IMR-90 (cell line): Measurements from ENCODE around the gene TACR2. TPM values are rescaled to one million over a fixed set of nuclear protein-coding genes. Genes with fewer than 3 reads are reported as not detected.

Experiments used
- ATAC-seq: fragments of 200-7000 bp; cut with Tn5 transposase; 2 replicates; pipeline ENCODE4 v1.9.1; 2020; ENCODE audit warnings: low read depth, mild to moderate bottlenecking, moderate library complexity
- BruUV-seq: library from RNA; stranded (reverse); fragments of 400-500 nt; replicated peaks from 2 replicates; lab custom pipeline; 2021; lab: Mats Ljungman, UMichigan
- CTCF ChIA-PET: fragments of 300-600 bp; formaldehyde crosslinking; extraction: SDS; loops from one replicate; lab custom pipeline; 2021; ENCODE audit warnings: antibody characterized with exemption; lab: Yijun Ruan, JAX
- POLR2A ChIA-PET: fragments of 300-600 bp; sonication (Branson Sonifier 250); formaldehyde crosslinking; loops from one replicate; lab custom pipeline; 2022; ENCODE audit warnings: antibody characterized with exemption; ENCODE audit not compliant: unreplicated experiment; lab: Charles Lee
- DNase-seq: peaks from one replicate; pipeline ENCODE4 v3.0.0; 2013
- H2AFZ ChIP-seq: replicated peaks from 2 replicates; pipeline ENCODE3; 2013; ENCODE audit warnings: low read length, mild to moderate bottlenecking; ENCODE audit not compliant: poor library complexity
- H2AK5ac ChIP-seq: 2 replicates; pipeline ENCODE4 v1.6.1; 2013; ENCODE audit warnings: low read depth, low read length, inconsistent platforms
- H2AK9ac ChIP-seq: replicated peaks from 2 replicates; pipeline ENCODE3; 2013; ENCODE audit warnings: mild to moderate bottlenecking, low read depth, low read length, moderate library complexity; ENCODE audit not compliant: poor library complexity
- H2BK120ac ChIP-seq: 2 replicates; pipeline ENCODE4 v1.6.1; 2013; ENCODE audit warnings: low read depth, low read length, inconsistent platforms
- H2BK15ac ChIP-seq: 3 replicates; pipeline ENCODE4 v1.6.1; 2013; ENCODE audit warnings: low read depth, low read length, inconsistent platforms
- H2BK20ac ChIP-seq: 2 replicates; pipeline ENCODE4 v1.6.1; 2013; ENCODE audit warnings: low read depth, mild to moderate bottlenecking, inconsistent platforms, low read length, moderate library complexity
- H2BK5ac ChIP-seq: 2 replicates; pipeline ENCODE4 v1.6.1; 2013; ENCODE audit warnings: mild to moderate bottlenecking, low read depth, low read length, inconsistent platforms; ENCODE audit not compliant: poor library complexity, severe bottlenecking
- H3K14ac ChIP-seq: replicated peaks from 2 replicates; pipeline ENCODE4 v1.6.1; 2013; ENCODE audit warnings: low read depth, low read length, inconsistent platforms
- H3K18ac ChIP-seq: 2 replicates; pipeline ENCODE4 v1.6.1; 2013; ENCODE audit warnings: low read depth, low read length, control low read depth
- H3K23ac ChIP-seq: 2 replicates; pipeline ENCODE4 v1.6.1; 2013; ENCODE audit warnings: low read depth, low read length, inconsistent platforms
- H3K27ac ChIP-seq: 2 replicates; pipeline ENCODE4 v1.5.1; 2013; ENCODE audit warnings: mild to moderate bottlenecking, control low read depth, low read length; ENCODE audit not compliant: insufficient read depth
- H3K27me3 ChIP-seq: 2 replicates; pipeline ENCODE4 v1.6.1; 2013; ENCODE audit warnings: low read length; ENCODE audit not compliant: control insufficient read depth, insufficient read depth
- H3K36me3 ChIP-seq: 2 replicates; pipeline ENCODE4 v1.6.1; 2013; ENCODE audit warnings: low read length, mixed read lengths; ENCODE audit not compliant: control insufficient read depth, insufficient read depth
- H3K4ac ChIP-seq: 2 replicates; pipeline ENCODE4 v1.6.1; 2013; ENCODE audit warnings: low read depth, low read length, inconsistent platforms
- H3K4me1 ChIP-seq: 2 replicates; pipeline ENCODE4 v1.6.1; 2013; ENCODE audit warnings: low read length, mixed read lengths; ENCODE audit not compliant: control insufficient read depth, insufficient read depth
- H3K4me2 ChIP-seq: 2 replicates; pipeline ENCODE4 v1.6.1; 2013; ENCODE audit warnings: low read depth, mild to moderate bottlenecking, control low read depth, low read length, moderate library complexity
- H3K4me3 ChIP-seq: 2 replicates; pipeline ENCODE4 v1.5.1; 2013; ENCODE audit warnings: low read depth, mild to moderate bottlenecking, control low read depth, low read length, moderate library complexity; ENCODE audit not compliant: insufficient read depth
- H3K56ac ChIP-seq: 2 replicates; pipeline ENCODE4 v1.6.1; 2013; ENCODE audit warnings: low read length, inconsistent platforms; ENCODE audit not compliant: insufficient read depth; ENCODE audit errors: extremely low read depth
- H3K79me1 ChIP-seq, 2 experiments: 2 replicates each; pipeline ENCODE4 v1.6.1; 2013; ENCODE audit warnings: low read length in 2 of 2, inconsistent platforms in 1 of 2, low read depth in 1 of 2
- H3K9ac ChIP-seq: 2 replicates; pipeline ENCODE4 v1.6.1; 2013; ENCODE audit warnings: low read depth, low read length, control low read depth
- H3K9me1 ChIP-seq: 2 replicates; pipeline ENCODE4 v1.6.1; 2013; ENCODE audit warnings: low read length, inconsistent platforms; ENCODE audit not compliant: insufficient read depth
- H3K9me3 ChIP-seq: 2 replicates; pipeline ENCODE4 v1.6.1; 2013; ENCODE audit warnings: low read length; ENCODE audit not compliant: control insufficient read depth, insufficient read depth
- H4K20me1 ChIP-seq: 2 replicates; pipeline ENCODE4 v1.6.1; 2013; ENCODE audit warnings: low read length, inconsistent platforms; ENCODE audit not compliant: insufficient read depth
- H4K5ac ChIP-seq: 2 replicates; pipeline ENCODE4 v1.6.1; 2013; ENCODE audit warnings: mild to moderate bottlenecking, low read depth, low read length, control low read depth
- H4K8ac ChIP-seq, 2 experiments: 2 replicates each; pipeline ENCODE4 v1.6.1; 2013; ENCODE audit warnings: low read depth in 2 of 2, low read length in 2 of 2, control low read depth in 1 of 2, inconsistent platforms in 1 of 2
- H4K91ac ChIP-seq: 2 replicates; pipeline ENCODE4 v1.6.1; 2013; ENCODE audit warnings: low read depth, low read length, inconsistent platforms; ENCODE audit not compliant: insufficient read depth
- BHLHE40 ChIP-seq: fragments of 150-350 bp; IDR thresholded peaks from 2 replicates; pipeline ENCODE4 v1.6.1; 2016; ENCODE audit warnings: mild to moderate bottlenecking, low read depth, low read length
- CEBPB ChIP-seq: IDR thresholded peaks from 2 replicates; pipeline ENCODE4 v1.6.1; 2012; ENCODE audit warnings: low read depth, low read length, improper control_type of control experiment
- CHD1 ChIP-seq: IDR thresholded peaks from 2 replicates; pipeline ENCODE4 v1.6.1; 2012; ENCODE audit warnings: low read depth, low read length, improper control_type of control experiment
- CTCF ChIP-seq: conservative IDR thresholded peaks from 2 replicates; pipeline ENCODE4 v1.5.1; 2012; ENCODE audit warnings: mild to moderate bottlenecking, low read depth, low read length, improper control_type of control experiment
- ELK1 ChIP-seq: fragments of 150-350 bp; IDR thresholded peaks from 2 replicates; pipeline ENCODE4 v1.6.1; 2016; ENCODE audit warnings: low read depth, mild to moderate bottlenecking, low read length, moderate library complexity, borderline replicate concordance
- FOS ChIP-seq: fragments of 150-350 bp; IDR thresholded peaks from 2 replicates; pipeline ENCODE4 v1.6.1; 2016; ENCODE audit warnings: low read depth, low read length
- MAFK ChIP-seq: IDR thresholded peaks from 2 replicates; pipeline ENCODE4 v1.6.1; 2012; ENCODE audit warnings: low read depth, low read length, improper control_type of control experiment
- MAZ ChIP-seq: IDR thresholded peaks from 2 replicates; pipeline ENCODE4 v1.6.1; 2012; ENCODE audit warnings: low read depth, mild to moderate bottlenecking, low read length, improper control_type of control experiment, moderate library complexity, borderline replicate concordance
- MXI1 ChIP-seq: IDR thresholded peaks from 2 replicates; pipeline ENCODE4 v1.6.1; 2012; ENCODE audit warnings: low read depth, mild to moderate bottlenecking, low read length, moderate library complexity, borderline replicate concordance
- NFE2L2 ChIP-seq: fragments of 150-350 bp; IDR thresholded peaks from 2 replicates; pipeline ENCODE4 v1.6.1; 2016; ENCODE audit warnings: low read depth, mild to moderate bottlenecking, low read length
- POLR2A ChIP-seq: IDR thresholded peaks from 2 replicates; pipeline ENCODE4 v1.6.1; 2012; ENCODE audit warnings: mild to moderate bottlenecking, low read depth, low read length
- RAD21 ChIP-seq: IDR thresholded peaks from 2 replicates; pipeline ENCODE4 v1.6.1; 2012; ENCODE audit warnings: low read length, improper control_type of control experiment
- RCOR1 ChIP-seq: IDR thresholded peaks from 2 replicates; pipeline ENCODE4 v1.6.1; 2012; ENCODE audit warnings: mild to moderate bottlenecking, low read length, improper control_type of control experiment; ENCODE audit not compliant: insufficient replicate concordance
- RFX5 ChIP-seq: IDR thresholded peaks from 2 replicates; pipeline ENCODE4 v1.8.0; 2012; ENCODE audit warnings: low read depth, mild to moderate bottlenecking, low read length, moderate library complexity
- SMC3 ChIP-seq: fragments of 150-350 bp; IDR thresholded peaks from 2 replicates; pipeline ENCODE4 v1.6.1; 2016; ENCODE audit warnings: low read depth, mild to moderate bottlenecking, antibody characterized with exemption, low read length, moderate library complexity
- USF2 ChIP-seq: fragments of 150-350 bp; IDR thresholded peaks from 2 replicates; pipeline ENCODE4 v1.6.1; 2017; ENCODE audit warnings: mild to moderate bottlenecking, antibody characterized with exemption, low read length, low read depth
- WGBS, 2 experiments: methylation state at CpG; one replicate each; pipeline versions ENCODE4 v1.1.5 to v1.1.7; 2013; ENCODE audit warnings: missing lambda C conversion rate in 2 of 2; ENCODE audit not compliant: insufficient read length in 1 of 2; ENCODE audit errors: extremely low coverage in 2 of 2; 5-methylcytosine and 5-hydroxymethylcytosine counted together
- dilution Hi-C: fragments of 300-500 bp; cut with HindIII; formaldehyde crosslinking; loops from one replicate; pipeline ENCODE4 v1.14.3; 2018; ENCODE audit warnings: low sequenced_read_pairs; ENCODE audit not compliant: unreplicated experiment
- in situ Hi-C: fragments of 300-500 bp; cut with MboI; formaldehyde crosslinking; loops from 3 replicates; pipeline ENCODE4 v1.14.3; 2019; ENCODE audit warnings: low sequenced_read_pairs, inconsistent platforms, mixed read lengths
- intact Hi-C: fragments of 100-400 bp; cut with micrococcal nuclease; formaldehyde crosslinking; loops from 2 replicates; pipeline ENCODE4 v1.10.0; 2022
- polyA plus RNA-seq, 3 experiments: library from polyadenylated mRNA; depleted of rRNA; stranded (reverse); fragments of >200 nt; gene quantifications; 2 replicates each; pipeline ENCODE4 v1.2.3, GENCODE V29; 2012; ENCODE audit warnings: low replicate concordance in 1 of 3
- total RNA-seq: library from RNA; depleted of rRNA; stranded (reverse); fragments of >200 nt; gene quantifications from 2 replicates; pipeline ENCODE4 v1.2.3, GENCODE V29; 2012

Gene TACR2
- total and polyA plus RNA-seq, 2 of the 4 experiments (the other 2 are of a cell fraction), result not detected

- Histone ChIP-seq H3K14ac (no peak overlapping the region), H3K27me3 (no peaks in the 10 kb centered on the region; the same call in 1 of the 2 replicates), H3K4me3 (peak overlapping the region; percentile 51), H2BK15ac (no peak overlapping the region), H3K9me3 (no peaks in the 10 kb centered on the region), H3K9me1 (peaks cover 10% of the 10 kb centered on the region), H2AK5ac (no peak overlapping the region), H4K8ac (peak overlapping the region; percentile 46 to 63; a peak in 2 of 4 replicates), H2BK20ac (no peak overlapping the region), H3K27ac (no peak overlapping the region), H3K4me2 (peak overlapping the region; percentile 71), H4K5ac (no peak overlapping the region; the same call in 1 of the 2 replicates), H2AFZ (peak overlapping the region; percentile 93), H3K56ac (no peak overlapping the region), H4K20me1 (no peaks in the 10 kb centered on the region), H3K36me3 (no peaks in the 10 kb centered on the region), H3K18ac (no peak overlapping the region), H2BK120ac (no peak overlapping the region), H3K79me1 (no peaks in the 10 kb centered on the region), H4K91ac (no peak overlapping the region), H2AK9ac (no peak overlapping the region), H2BK5ac (no peak overlapping the region), H3K4ac (no peak overlapping the region), H3K9ac (no peak overlapping the region; the same call in 1 of the 2 replicates), H3K4me1 (peaks cover 3% of the 10 kb centered on the region; the same call in 1 of the 2 replicates), H3K23ac (no peak overlapping the region)
- POLR2A ChIA-PET, result no interaction called here
- CTCF ChIA-PET, result interaction anchor here (1.1 to 1.3 kb wide), 2 partner anchors 12 to 98 kb away, joined by 3 to 5 read pairs; no protein-coding TSS in a partner anchor
- ATAC-seq (no peak), DNase-seq (no peak)
- in situ Hi-C loops, result no loop called here
- intact Hi-C loops, result no loop called here
- TF ChIP-seq RCOR1, result no peak
- no peak for TF ChIP-seq FOS
- no peak for TF ChIP-seq RAD21
- TF ChIP-seq CEBPB, result no peak
- TF ChIP-seq USF2, result no peak
- no peak for TF ChIP-seq RFX5
- TF ChIP-seq MAFK, result no peak
- no peak for TF ChIP-seq SMC3
- no peak for TF ChIP-seq CHD1
- no peak for TF ChIP-seq POLR2A
- no peak for TF ChIP-seq MXI1
- TF ChIP-seq MAZ, result no peak
- TF ChIP-seq BHLHE40, result no peak
- no peak for TF ChIP-seq ELK1
- no peak for TF ChIP-seq CTCF
- no peak for TF ChIP-seq NFE2L2
- WGBS, 2 experiments, result no CpG with 5 or more reads among the region's 7 CpGs
- dilution Hi-C loops, result no loop called here
- BruUV-seq, result no TSS peak
These were observed 7.6 kb downstream of the TACR2 start for GRCh38 chr10:69409176-69409495.
